Hematopoietic multipotent progenitor cell (in vitro differentiated cells): ENCODE measurements around the gene AMD1. TPM values are rescaled to one million over a fixed set of nuclear protein-coding genes. Genes with fewer than 3 reads are reported as not detected.
A peak's percentile ranks its signal among the peaks of the same experiment; 100 is the strongest.
"Not testable (repeated sequence)": the region's sequence is repeated elsewhere in the genome, so short reads cannot be mapped to it uniquely, and the experiment has no call there.

Source experiments
- DNase-seq, 3 donors: peaks; one replicate each; pipeline ENCODE4 v3.0.0-alpha.2; 2011 to 2015; ENCODE audit warnings: low read depth in 2 of 3, low spot score in 2 of 3
- total RNA-seq: library from RNA; depleted of rRNA; stranded (reverse); fragments of >200 nt; gene quantifications from one replicate; pipeline ENCODE4 v1.2.3, GENCODE V29; 2012

The AMD1 gene
- total RNA-seq, 1 donor: 132 TPM

GRCh38 chr6:110876806-110877564 is 2.4 kb downstream of the AMD1 start:
- DNase-seq: no peak

DNA sequence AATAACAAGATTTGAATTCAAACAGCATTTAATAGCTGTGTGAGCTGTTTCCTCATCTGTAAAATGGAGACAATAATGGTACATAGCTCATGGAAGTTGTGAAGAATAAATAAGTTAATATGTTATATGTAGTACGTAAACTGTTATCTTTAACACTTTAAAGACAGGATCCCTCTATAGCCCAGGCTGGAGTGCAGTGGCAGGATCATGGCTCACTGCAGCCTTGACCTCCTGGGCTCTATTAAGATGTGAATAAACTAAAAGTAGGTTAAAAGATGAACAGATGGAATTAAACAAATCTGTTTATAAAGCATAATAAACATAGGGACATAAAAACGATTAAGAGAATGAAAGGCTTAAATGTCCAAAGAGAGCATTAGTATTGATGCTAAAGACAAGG is 3.0 kb downstream of the AMD1 start:
- no peak for DNase-seq

GRCh38 chr6:110878751-110879522 is 4.4 kb downstream of the AMD1 start:
- peak; percentile 9 to 68 (median 62) for DNase-seq

- DNase-seq: no peak
These were observed 6.1 kb downstream of the AMD1 start for GRCh38 chr6:110880651-110881050.

DNA sequence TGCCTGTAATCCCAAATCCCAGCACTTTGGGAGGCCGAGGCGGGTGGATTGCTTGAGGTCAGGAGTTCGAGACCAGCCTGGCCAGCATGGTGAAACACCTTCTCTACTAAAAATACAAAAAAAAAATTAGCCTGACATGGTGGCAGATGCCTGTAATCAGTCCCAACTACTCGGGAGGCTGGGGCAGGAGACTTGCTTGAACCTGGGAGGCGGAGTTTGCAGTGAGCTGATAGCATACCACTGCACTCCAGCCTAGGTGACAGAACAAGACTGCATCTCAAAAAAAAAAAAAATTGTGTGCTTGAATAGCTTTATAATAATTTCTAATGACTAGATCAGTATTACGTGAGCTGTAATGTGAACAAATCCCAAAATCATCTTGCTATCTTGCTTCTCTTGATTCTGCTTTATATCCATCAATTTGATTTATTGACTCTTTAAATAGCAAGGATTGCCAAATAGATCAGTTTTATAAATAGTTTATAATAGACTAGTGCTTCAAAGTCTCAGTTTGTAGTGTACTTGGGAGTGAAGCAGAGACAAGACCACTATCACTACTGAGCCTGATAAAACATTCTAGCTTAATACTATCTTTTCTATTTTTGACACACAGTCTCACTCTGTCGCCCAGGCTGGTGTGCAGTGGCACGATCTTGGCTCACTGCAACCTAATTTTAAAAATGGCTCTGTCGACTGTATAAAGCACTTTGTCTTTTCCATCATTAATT is 7.1 kb downstream of the AMD1 start:
- DNase-seq: no peak

- no peak for DNase-seq
These were observed 7.7 kb downstream of the AMD1 start for GRCh38 chr6:110882274-110882619.

GRCh38 chr6:110882824-110883554 is 8.4 kb downstream of the AMD1 start:
- DNase-seq: no peak

- DNase-seq: no peak
These were observed 9.7 kb downstream of the AMD1 start for GRCh38 chr6:110884321-110884720.

DNA sequence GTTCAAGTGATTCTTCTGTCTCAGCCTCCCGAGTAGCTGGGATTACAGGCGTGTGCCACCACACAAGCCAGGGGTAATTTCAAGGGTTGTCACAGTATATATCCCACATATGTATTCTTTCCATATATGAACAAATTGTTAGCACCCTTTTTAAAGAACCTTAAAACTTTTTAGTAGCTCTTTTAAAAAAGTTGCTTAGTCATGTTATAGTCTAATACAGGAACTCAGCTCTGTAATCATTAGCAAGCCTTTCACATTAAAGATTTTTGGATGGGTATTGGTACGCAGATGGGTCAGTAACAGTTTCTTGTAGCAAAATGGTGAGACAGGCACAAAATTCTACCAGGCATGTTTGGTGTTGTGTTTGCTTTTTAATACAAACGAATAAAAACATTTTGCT is 10.9 kb downstream of the AMD1 start:
- DNase-seq: no peak

GRCh38 chr6:110886555-110887167 is 12.1 kb downstream of the AMD1 start:
- DNase-seq: no peak

GRCh38 chr6:110890288-110890687 is 15.7 kb downstream of the AMD1 start:
- DNase-seq: no peak

- no peak for DNase-seq
These were observed 21.5 kb downstream of the AMD1 start for GRCh38 chr6:110895907-110896608.

- DNase-seq: no peak
These were observed 22.8 kb downstream of the AMD1 start for GRCh38 chr6:110897433-110897832.

- no peak for DNase-seq
These were observed 23.5 kb downstream of the AMD1 start for GRCh38 chr6:110898111-110898510.

- DNase-seq: no peak
These were observed 25.5 kb downstream of the AMD1 start for GRCh38 chr6:110900028-110900598.

DNA sequence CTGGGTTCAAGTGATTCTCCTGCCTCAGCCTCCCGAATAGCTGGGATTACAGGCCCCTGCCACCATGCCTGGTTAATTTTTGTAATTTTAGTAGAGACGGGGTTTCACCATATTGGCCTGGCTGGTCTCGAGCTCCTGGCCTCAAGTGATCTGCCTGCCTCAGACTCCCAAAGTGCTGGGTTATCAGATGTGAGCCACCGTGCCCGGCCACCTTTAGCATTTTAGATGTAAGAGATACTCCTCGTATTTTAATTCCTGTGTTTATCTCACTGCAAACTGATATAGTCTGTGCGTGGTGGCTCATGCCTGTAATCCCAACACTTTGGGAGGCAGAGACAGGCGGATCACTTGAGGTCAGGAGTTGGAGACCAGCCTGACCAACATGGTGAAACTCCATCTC is 27.0 kb downstream of the AMD1 start:
- DNase-seq: not testable (repeated sequence)

DNA sequence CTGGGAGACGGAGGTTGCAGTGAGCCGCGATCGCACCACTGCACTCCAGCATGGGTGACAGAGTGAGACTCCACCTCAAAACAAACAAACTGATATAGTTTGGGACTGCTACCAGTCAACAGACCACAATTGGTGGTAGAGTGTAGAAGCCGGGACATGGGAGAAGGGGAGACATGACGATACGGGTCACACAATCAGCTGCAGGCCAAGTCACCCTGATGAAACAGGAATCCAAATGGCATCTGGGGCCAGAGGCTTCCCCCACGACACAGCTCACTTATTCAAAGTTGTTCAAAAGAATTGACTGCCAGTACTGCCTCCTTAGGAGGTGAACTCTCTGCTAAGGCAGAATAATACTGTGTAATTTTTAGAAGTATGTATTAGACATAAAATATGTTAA is 27.5 kb downstream of the AMD1 start:
- no peak for DNase-seq

- not testable (repeated sequence) for DNase-seq
These were observed 31.7 kb downstream of the AMD1 start for GRCh38 chr6:110906273-110906672.

DNA sequence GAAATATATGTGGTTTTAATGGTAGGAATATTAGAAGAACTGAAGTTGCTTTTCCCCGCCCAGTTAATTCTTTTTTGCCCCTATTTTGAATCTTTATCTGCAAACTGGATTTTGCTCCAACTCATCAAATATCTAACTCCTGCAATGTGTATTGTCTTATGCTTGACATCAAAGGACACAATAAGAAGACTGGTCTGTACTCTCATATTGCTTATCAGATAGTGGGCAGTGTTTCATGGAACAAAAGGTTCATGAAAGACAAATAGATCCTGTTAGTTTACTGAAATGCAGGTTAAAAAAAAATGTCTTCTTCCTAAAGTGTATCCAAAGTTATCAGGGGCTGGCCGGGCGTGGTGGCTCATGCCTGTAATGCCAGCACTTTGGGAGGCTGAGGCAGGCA is 56.2 kb downstream of the AMD1 start:
- no peak for DNase-seq
